HepG2 (cell line): ENCODE data around the gene ME2. TPM values are rescaled to one million over a fixed set of nuclear protein-coding genes. Genes with fewer than 3 reads are reported as not detected.

Source experiments
- ATAC-seq: fragments of 200-7000 bp; cut with Tn5 transposase; 3 replicates; pipeline ENCODE4 v1.9.1; 2020; ENCODE audit warnings: mild to moderate bottlenecking, moderate library complexity
- BruUV-seq: library from RNA; stranded (reverse); fragments of 400-500 nt; replicated peaks from 2 replicates; lab custom pipeline; 2021; lab: Mats Ljungman, UMichigan
- CTCF ChIA-PET: fragments of 300-600 bp; formaldehyde crosslinking; extraction: SDS; loops from one replicate; lab custom pipeline; 2021; ENCODE audit warnings: low total read pairs, inconsistent platforms, low intra/inter-chr PET ratio; lab: Yijun Ruan, JAX
- POLR2A ChIA-PET: fragments of 350-600 bp; sonication (Branson Sonifier 250); formaldehyde crosslinking; loops from one replicate; lab custom pipeline; 2020; ENCODE audit warnings: antibody characterized with exemption, inconsistent platforms; lab: Yijun Ruan, JAX
- DNase-seq: peaks from one replicate; pipeline ENCODE4 v3.0.0-alpha.2; 2015; ENCODE audit warnings: low spot score
- FAIRE-seq: peaks from 3 replicates; lab custom pipeline; 2011; peaks lifted over from hg19 to GRCh38; lab: Jason Lieb, UNC
- H2AFZ ChIP-seq: one replicate; pipeline ENCODE4 v1.6.1; 2011; ENCODE audit warnings: low read length, inconsistent platforms
- H3K27ac ChIP-seq: fragments of 300-600 bp; 3 replicates; pipeline ENCODE4 v1.8.0; 2011; ENCODE audit warnings: mixed run types, mild to moderate bottlenecking, mixed read lengths, low read length, inconsistent platforms; ENCODE audit not compliant: insufficient read depth; ENCODE audit errors: extremely low read length
- H3K27me3 ChIP-seq, 2 experiments: fragments of 200-600 bp in 1 of 2; 2 replicates in 1 of 2; 3 replicates in 1 of 2; pipeline versions ENCODE4 v1.6.0 to v1.8.0; 2011; ENCODE audit warnings: low read length in 2 of 2, mild to moderate bottlenecking in 2 of 2, moderate library complexity in 2 of 2, inconsistent platforms in 1 of 2; ENCODE audit not compliant: insufficient read depth in 2 of 2, control insufficient read depth in 1 of 2
- H3K36me3 ChIP-seq, 2 experiments: fragments of 200-600 bp in 1 of 2; replicated peaks in 1 of 2; 2 replicates in 1 of 2; 3 replicates in 1 of 2; pipeline versions ENCODE4 v1.5.1 to v1.8.0; 2011; ENCODE audit warnings: low read length in 2 of 2, inconsistent platforms in 1 of 2; ENCODE audit not compliant: insufficient read depth in 2 of 2, control insufficient read depth in 1 of 2
- H3K4me1 ChIP-seq: 2 replicates; pipeline ENCODE4 v1.5.1; 2012; ENCODE audit warnings: low read length, inconsistent platforms; ENCODE audit not compliant: insufficient read depth
- H3K4me2 ChIP-seq: 2 replicates; pipeline ENCODE4 v1.6.0; 2011; ENCODE audit warnings: low read depth, low read length, inconsistent platforms
- H3K4me3 ChIP-seq, 3 experiments: fragments of 200-600 bp in 1 of 3; sonication (generic), shearing (Covaris generic) in 1 of 3; replicated peaks in 1 of 3; 2 replicates each; pipeline ENCODE4 v1.5.1; 2011 to 2016; ENCODE audit warnings: low read length in 3 of 3, inconsistent platforms in 2 of 3, low read depth in 2 of 3, mild to moderate bottlenecking in 2 of 3, control low read depth in 1 of 3, mixed read lengths in 1 of 3; ENCODE audit not compliant: insufficient read depth in 1 of 3
- H3K79me2 ChIP-seq: one replicate; pipeline ENCODE4 v1.6.1; 2011; ENCODE audit warnings: low read length, inconsistent platforms; ENCODE audit not compliant: insufficient read depth
- H3K9ac ChIP-seq: 2 replicates; pipeline ENCODE4 v1.6.0; 2011; ENCODE audit warnings: mild to moderate bottlenecking, low read depth, low read length, inconsistent platforms; ENCODE audit not compliant: insufficient read depth
- H3K9me3 ChIP-seq: 2 replicates; pipeline ENCODE4 v1.5.1; 2012; ENCODE audit warnings: mild to moderate bottlenecking, low read length
- H4K20me1 ChIP-seq: 2 replicates; pipeline ENCODE4 v1.6.0; 2011; ENCODE audit warnings: inconsistent platforms, mild to moderate bottlenecking, low read length, moderate library complexity; ENCODE audit not compliant: insufficient read depth
- EED ChIP-seq: sonication (generic); formaldehyde crosslinking; IDR thresholded peaks from 2 replicates; pipeline ENCODE4 v1.5.0; 2020; ENCODE audit warnings: mild to moderate bottlenecking, missing genetic modification reagents
- ETV5 ChIP-seq: IDR thresholded peaks from 2 replicates; pipeline ENCODE4 v1.6.1; 2018; ENCODE audit warnings: missing biosample characterization, missing genetic modification reagents, inconsistent platforms, borderline replicate concordance
- FOXP4 ChIP-seq: sonication (generic); formaldehyde crosslinking; IDR thresholded peaks from 2 replicates; pipeline ENCODE4 v1.4.0; 2020; ENCODE audit warnings: missing genetic modification reagents
- NAIF1 ChIP-seq: sonication (generic); formaldehyde crosslinking; IDR thresholded peaks from 2 replicates; pipeline ENCODE4 v1.5.0; 2020; ENCODE audit warnings: mild to moderate bottlenecking, missing genetic modification reagents, borderline replicate concordance
- NR1H2 ChIP-seq: sonication (generic); formaldehyde crosslinking; IDR thresholded peaks from 2 replicates; pipeline ENCODE4 v1.8.1; 2022; ENCODE audit warnings: low read depth, missing genetic modification reagents, borderline replicate concordance
- ONECUT2 ChIP-seq: sonication (generic); formaldehyde crosslinking; IDR thresholded peaks from 2 replicates; pipeline ENCODE4 v1.4.0; 2020; ENCODE audit warnings: missing genetic modification reagents
- PAXIP1 ChIP-seq: sonication (generic); formaldehyde crosslinking; conservative IDR thresholded peaks from 2 replicates; pipeline ENCODE4 v1.4.0; 2020; ENCODE audit warnings: mild to moderate bottlenecking, missing genetic modification reagents, moderate library complexity
- PRDM10 ChIP-seq: sonication (generic); formaldehyde crosslinking; IDR thresholded peaks from 2 replicates; pipeline ENCODE4 v1.4.0; 2020; ENCODE audit warnings: low read depth, missing genetic modification reagents
- WIZ ChIP-seq: sonication (generic); formaldehyde crosslinking; IDR thresholded peaks from 2 replicates; pipeline ENCODE4 v1.5.1; 2020; ENCODE audit warnings: mild to moderate bottlenecking, missing genetic modification reagents
- ZFAT ChIP-seq: sonication (generic); formaldehyde crosslinking; conservative IDR thresholded peaks from 2 replicates; pipeline ENCODE4 v1.8.1; 2023; ENCODE audit warnings: missing genetic modification reagents, inconsistent platforms
- ZKSCAN8 ChIP-seq: IDR thresholded peaks from 2 replicates; pipeline ENCODE4 v1.6.1; 2016; ENCODE audit warnings: borderline replicate concordance, missing genetic modification reagents, missing compliant biosample characterization
- ZNF274 ChIP-seq: sonication (generic); formaldehyde crosslinking; IDR thresholded peaks from 2 replicates; pipeline ENCODE4 v1.5.1; 2020; ENCODE audit warnings: mild to moderate bottlenecking, missing genetic modification reagents
- ZNF468 ChIP-seq: sonication (generic); formaldehyde crosslinking; IDR thresholded peaks from 2 replicates; pipeline ENCODE4 v1.8.0; 2022; ENCODE audit warnings: mild to moderate bottlenecking, moderate library complexity, missing genetic modification reagents
- ZNF720 ChIP-seq: sonication (generic); formaldehyde crosslinking; IDR thresholded peaks from 2 replicates; pipeline ENCODE4 v1.4.0; 2020; ENCODE audit warnings: missing genetic modification reagents
- in situ Hi-C: cut with HindIII; loops from 2 replicates; pipeline ENCODE4 v1.10.0; 2017; ENCODE audit warnings: low pct_unique_long_range_greater_than_20kb; ENCODE audit not compliant: extremely low pct_ligation_motif_present
- intact Hi-C: fragments of 100-400 bp; cut with micrococcal nuclease; formaldehyde crosslinking; loops from one replicate; pipeline ENCODE4 v1.10.0; 2022; ENCODE audit not compliant: unreplicated experiment
- polyA plus RNA-seq, 8 experiments: library from polyadenylated mRNA; depleted of rRNA in 3 of 8; stranded (reverse) in 7 of 8; unstranded in 1 of 8; fragments of >200 nt; fragmentation: Illumina TruSeq in 4 of 8; extraction: Trizol in 4 of 8; gene quantifications; 2 replicates each; pipeline versions ENCODE4 v1.2.1 to v1.2.3, GENCODE V29; 2011 to 2016; ENCODE audit warnings: low read depth in 4 of 8, missing spikeins in 1 of 8, mixed read lengths in 1 of 8; ENCODE audit not compliant: insufficient read depth in 1 of 8
- total RNA-seq, 5 experiments: library from RNA; depleted of rRNA; stranded (reverse); fragments of >200 nt; fragmentation: Illumina TruSeq; extraction: Trizol; gene quantifications; 2 replicates each; pipeline ENCODE4 v1.2.3, GENCODE V29; 2016; ENCODE audit warnings: low read depth in 1 of 5

Gene ME2
- total and polyA plus RNA-seq, 2 of the 13 experiments (the other 11 are each of a cell fraction or from before 2014, with no cell fraction given) = 17.3 to 20.6 TPM

- no peak for TF ChIP-seq FOXP4 (CRISPR knock-in tag)
- TF ChIP-seq NR1H2 (CRISPR knock-in tag) = no peak
- TF ChIP-seq PRDM10 (CRISPR knock-in tag) = no peak
- TF ChIP-seq ZNF720 (CRISPR knock-in tag) = no peak
Measured at GRCh38 chr18:50857694-50858093, 21.2 kb upstream of the ME2 start (continued).

- H3K4me1 ChIP-seq = peaks cover 8% of the 10 kb centered on the region; the same call in 1 of the 2 replicates
- H3K9ac ChIP-seq = no peak overlapping the region
- ATAC-seq (peak; percentile 71), DNase-seq (no peak), FAIRE-seq (no peak)
- no peak overlapping the region for H3K27ac ChIP-seq
- no peaks in the 10 kb centered on the region for H3K27me3 ChIP-seq
- in situ Hi-C loops = no loop called here
- no TSS peak for BruUV-seq
- CTCF ChIA-PET = no interaction called here
- no peaks in the 10 kb centered on the region for H3K36me3 ChIP-seq
- no peak overlapping the region for H3K4me3 ChIP-seq
- POLR2A ChIA-PET = no interaction called here
- no peaks in the 10 kb centered on the region for H3K9me3 ChIP-seq
- intact Hi-C loops = no loop called here
- H2AFZ ChIP-seq = no peak overlapping the region
- H4K20me1 ChIP-seq = no peaks in the 10 kb centered on the region
- H3K4me2 ChIP-seq = no peak overlapping the region
- H3K79me2 ChIP-seq = no peaks in the 10 kb centered on the region
- TF ChIP-seq WIZ (CRISPR knock-in tag) (no peak), PAXIP1 (CRISPR knock-in tag) (no peak), ZFAT (CRISPR knock-in tag) (no peak), ZKSCAN8 (CRISPR knock-in tag) (no peak), ETV5 (CRISPR knock-in tag) (peak; percentile 65; the same call in 1 of the 2 replicates), ZNF274 (CRISPR knock-in tag) (no peak), NAIF1 (no peak), ZNF468 (no peak), ONECUT2 (CRISPR knock-in tag) (0 out of 2 replicates have a peak, but pooled peaks have one; percentile 27), EED (CRISPR knock-in tag) (no peak)
Measured at GRCh38 chr18:50859793-50860555, 18.9 kb upstream of the ME2 start.
